ENCODE data around the gene MADD. TPM values are rescaled to one million over a fixed set of nuclear protein-coding genes. Genes with fewer than 3 reads are reported as not detected.
A peak's percentile ranks its signal among the peaks of the same experiment; 100 is the strongest.

Gene MADD
- total RNA-seq, 1 experiment from 2014 or later: 132 TPM

- TSS peak; percentile 32 for BruUV-seq (replicated peaks)
- Histone ChIP-seq H3K9me3 (ENCODE audit: low read depth, low read length, poor library complexity, severe bottlenecking) (no peaks in the 10 kb centered on the region), H3K4me1 (ENCODE audit: insufficient read depth, low read length, poor library complexity, severe bottlenecking) (no peaks in the 10 kb centered on the region), H3K36me3 (ENCODE audit: insufficient read depth, low read length, poor library complexity, severe bottlenecking) (peaks cover 98% of the 10 kb centered on the region), H3K27me3 (replicated peaks; ENCODE audit: insufficient read depth, low read depth, low read length, poor library complexity) (no peaks in the 10 kb centered on the region), H3K4me3 (ENCODE audit: low read depth, low read length, poor library complexity, severe bottlenecking) (no peak overlapping the region), H3K27ac (ENCODE audit: low read depth, low read length, poor library complexity, severe bottlenecking) (no peak overlapping the region)
- ChIA-PET POLR2A (ENCODE audit: low non-redundant PET) (no interaction called here), CTCF (no interaction called here)
- DNase-seq (ENCODE audit: low spot score): no peak
- TF ChIP-seq EZH2 (IDR thresholded peaks at IDR 0.05; ENCODE audit: borderline replicate concordance, low read depth, low read length, poor library complexity, severe bottlenecking) (no peak), CTCF (conservative IDR thresholded peaks at IDR 0.05; ENCODE audit: low read depth, low read length) (no peak)
- intact Hi-C loops (cut with micrococcal nuclease; ENCODE audit: unreplicated experiment): no loop called here
Observed at GRCh38 chr11:47284151-47284550, 14.2 kb downstream of the MADD start.

- no peaks in the 10 kb centered on the region for H3K9me3 ChIP-seq (ENCODE audit: low read depth, low read length, poor library complexity, severe bottlenecking)
- BruUV-seq (replicated peaks): no TSS peak
- POLR2A ChIA-PET (ENCODE audit: low non-redundant PET): no interaction called here
- H3K27me3 ChIP-seq (replicated peaks; ENCODE audit: insufficient read depth, low read depth, low read length, poor library complexity): no peaks in the 10 kb centered on the region
- no peak for DNase-seq (ENCODE audit: low spot score)
- CTCF ChIA-PET: no interaction called here
- H3K4me1 ChIP-seq (ENCODE audit: insufficient read depth, low read length, poor library complexity, severe bottlenecking): no peaks in the 10 kb centered on the region
- peaks cover 98% of the 10 kb centered on the region for H3K36me3 ChIP-seq (ENCODE audit: insufficient read depth, low read length, poor library complexity, severe bottlenecking)
- intact Hi-C loops (cut with micrococcal nuclease; ENCODE audit: unreplicated experiment): no loop called here
- TF ChIP-seq EZH2 (IDR thresholded peaks at IDR 0.05; ENCODE audit: borderline replicate concordance, low read depth, low read length, poor library complexity, severe bottlenecking) (no peak), CTCF (conservative IDR thresholded peaks at IDR 0.05; ENCODE audit: low read depth, low read length) (no peak)
- H3K4me3 ChIP-seq (ENCODE audit: low read depth, low read length, poor library complexity, severe bottlenecking): no peak overlapping the region
- H3K27ac ChIP-seq (ENCODE audit: low read depth, low read length, poor library complexity, severe bottlenecking): no peak overlapping the region
Observed at GRCh38 chr11:47285969-47286770, 16.2 kb downstream of the MADD start.

- CTCF ChIA-PET: no interaction called here
- Histone ChIP-seq H3K4me1 (ENCODE audit: insufficient read depth, low read length, poor library complexity, severe bottlenecking) (no peaks in the 10 kb centered on the region), H3K27me3 (replicated peaks; ENCODE audit: insufficient read depth, low read depth, low read length, poor library complexity) (no peaks in the 10 kb centered on the region), H3K4me3 (ENCODE audit: low read depth, low read length, poor library complexity, severe bottlenecking) (no peak overlapping the region), H3K36me3 (ENCODE audit: insufficient read depth, low read length, poor library complexity, severe bottlenecking) (peaks cover 100% of the 10 kb centered on the region), H3K27ac (ENCODE audit: low read depth, low read length, poor library complexity, severe bottlenecking) (no peak overlapping the region), H3K9me3 (ENCODE audit: low read depth, low read length, poor library complexity, severe bottlenecking) (no peaks in the 10 kb centered on the region)
- intact Hi-C loops (cut with micrococcal nuclease; ENCODE audit: unreplicated experiment): no loop called here
- POLR2A ChIA-PET (ENCODE audit: low non-redundant PET): no interaction called here
- no peak for DNase-seq (ENCODE audit: low spot score)
- BruUV-seq (replicated peaks): no TSS peak
- no peak for TF ChIP-seq CTCF (conservative IDR thresholded peaks at IDR 0.05; ENCODE audit: low read depth, low read length)
- no peak for TF ChIP-seq EZH2 (IDR thresholded peaks at IDR 0.05; ENCODE audit: borderline replicate concordance, low read depth, low read length, poor library complexity, severe bottlenecking)
Observed at GRCh38 chr11:47288066-47288465, 18.1 kb downstream of the MADD start.

Data from A673 (cell line).